IMR-90 (cell line): ENCODE measurements around the gene DYNLRB1. TPM values are rescaled to one million over a fixed set of nuclear protein-coding genes. Genes with fewer than 3 reads are reported as not detected.
A peak's percentile ranks its signal among the peaks of the same experiment; 100 is the strongest.

Experiments used
- ATAC-seq: fragments of 200-7000 bp; cut with Tn5 transposase; 2 replicates; pipeline ENCODE4 v1.9.1; 2020; ENCODE audit warnings: low read depth, mild to moderate bottlenecking, moderate library complexity
- BruUV-seq: library from RNA; stranded (reverse); fragments of 400-500 nt; replicated peaks from 2 replicates; lab custom pipeline; 2021; lab: Mats Ljungman, UMichigan
- CTCF ChIA-PET: fragments of 300-600 bp; formaldehyde crosslinking; extraction: SDS; loops from one replicate; lab custom pipeline; 2021; ENCODE audit warnings: antibody characterized with exemption; lab: Yijun Ruan, JAX
- POLR2A ChIA-PET: fragments of 300-600 bp; sonication (Branson Sonifier 250); formaldehyde crosslinking; loops from one replicate; lab custom pipeline; 2022; ENCODE audit warnings: antibody characterized with exemption; ENCODE audit not compliant: unreplicated experiment; lab: Charles Lee
- DNase-seq: peaks from one replicate; pipeline ENCODE4 v3.0.0; 2013
- H2AFZ ChIP-seq: replicated peaks from 2 replicates; pipeline ENCODE3; 2013; ENCODE audit warnings: low read length, mild to moderate bottlenecking; ENCODE audit not compliant: poor library complexity
- H2AK5ac ChIP-seq: 2 replicates; pipeline ENCODE4 v1.6.1; 2013; ENCODE audit warnings: low read depth, low read length, inconsistent platforms
- H2AK9ac ChIP-seq: replicated peaks from 2 replicates; pipeline ENCODE3; 2013; ENCODE audit warnings: mild to moderate bottlenecking, low read depth, low read length, moderate library complexity; ENCODE audit not compliant: poor library complexity
- H2BK120ac ChIP-seq: 2 replicates; pipeline ENCODE4 v1.6.1; 2013; ENCODE audit warnings: low read depth, low read length, inconsistent platforms
- H2BK15ac ChIP-seq: 3 replicates; pipeline ENCODE4 v1.6.1; 2013; ENCODE audit warnings: low read depth, low read length, inconsistent platforms
- H2BK20ac ChIP-seq: 2 replicates; pipeline ENCODE4 v1.6.1; 2013; ENCODE audit warnings: low read depth, mild to moderate bottlenecking, inconsistent platforms, low read length, moderate library complexity
- H2BK5ac ChIP-seq: 2 replicates; pipeline ENCODE4 v1.6.1; 2013; ENCODE audit warnings: mild to moderate bottlenecking, low read depth, low read length, inconsistent platforms; ENCODE audit not compliant: poor library complexity, severe bottlenecking
- H3K14ac ChIP-seq: replicated peaks from 2 replicates; pipeline ENCODE4 v1.6.1; 2013; ENCODE audit warnings: low read depth, low read length, inconsistent platforms
- H3K18ac ChIP-seq: 2 replicates; pipeline ENCODE4 v1.6.1; 2013; ENCODE audit warnings: low read depth, low read length, control low read depth
- H3K23ac ChIP-seq: 2 replicates; pipeline ENCODE4 v1.6.1; 2013; ENCODE audit warnings: low read depth, low read length, inconsistent platforms
- H3K27ac ChIP-seq: 2 replicates; pipeline ENCODE4 v1.5.1; 2013; ENCODE audit warnings: mild to moderate bottlenecking, control low read depth, low read length; ENCODE audit not compliant: insufficient read depth
- H3K27me3 ChIP-seq: 2 replicates; pipeline ENCODE4 v1.6.1; 2013; ENCODE audit warnings: low read length; ENCODE audit not compliant: control insufficient read depth, insufficient read depth
- H3K36me3 ChIP-seq: 2 replicates; pipeline ENCODE4 v1.6.1; 2013; ENCODE audit warnings: low read length, mixed read lengths; ENCODE audit not compliant: control insufficient read depth, insufficient read depth
- H3K4ac ChIP-seq: 2 replicates; pipeline ENCODE4 v1.6.1; 2013; ENCODE audit warnings: low read depth, low read length, inconsistent platforms
- H3K4me1 ChIP-seq: 2 replicates; pipeline ENCODE4 v1.6.1; 2013; ENCODE audit warnings: low read length, mixed read lengths; ENCODE audit not compliant: control insufficient read depth, insufficient read depth
- H3K4me2 ChIP-seq: 2 replicates; pipeline ENCODE4 v1.6.1; 2013; ENCODE audit warnings: low read depth, mild to moderate bottlenecking, control low read depth, low read length, moderate library complexity
- H3K4me3 ChIP-seq: 2 replicates; pipeline ENCODE4 v1.5.1; 2013; ENCODE audit warnings: low read depth, mild to moderate bottlenecking, control low read depth, low read length, moderate library complexity; ENCODE audit not compliant: insufficient read depth
- H3K56ac ChIP-seq: 2 replicates; pipeline ENCODE4 v1.6.1; 2013; ENCODE audit warnings: low read length, inconsistent platforms; ENCODE audit not compliant: insufficient read depth; ENCODE audit errors: extremely low read depth
- H3K79me1 ChIP-seq, 2 experiments: 2 replicates each; pipeline ENCODE4 v1.6.1; 2013; ENCODE audit warnings: low read length in 2 of 2, inconsistent platforms in 1 of 2, low read depth in 1 of 2
- H3K9ac ChIP-seq: 2 replicates; pipeline ENCODE4 v1.6.1; 2013; ENCODE audit warnings: low read depth, low read length, control low read depth
- H3K9me1 ChIP-seq: 2 replicates; pipeline ENCODE4 v1.6.1; 2013; ENCODE audit warnings: low read length, inconsistent platforms; ENCODE audit not compliant: insufficient read depth
- H3K9me3 ChIP-seq: 2 replicates; pipeline ENCODE4 v1.6.1; 2013; ENCODE audit warnings: low read length; ENCODE audit not compliant: control insufficient read depth, insufficient read depth
- H4K20me1 ChIP-seq: 2 replicates; pipeline ENCODE4 v1.6.1; 2013; ENCODE audit warnings: low read length, inconsistent platforms; ENCODE audit not compliant: insufficient read depth
- H4K5ac ChIP-seq: 2 replicates; pipeline ENCODE4 v1.6.1; 2013; ENCODE audit warnings: mild to moderate bottlenecking, low read depth, low read length, control low read depth
- H4K8ac ChIP-seq, 2 experiments: 2 replicates each; pipeline ENCODE4 v1.6.1; 2013; ENCODE audit warnings: low read depth in 2 of 2, low read length in 2 of 2, control low read depth in 1 of 2, inconsistent platforms in 1 of 2
- H4K91ac ChIP-seq: 2 replicates; pipeline ENCODE4 v1.6.1; 2013; ENCODE audit warnings: low read depth, low read length, inconsistent platforms; ENCODE audit not compliant: insufficient read depth
- RAD21 ChIP-seq: IDR thresholded peaks from 2 replicates; pipeline ENCODE4 v1.6.1; 2012; ENCODE audit warnings: low read length, improper control_type of control experiment
- SMC3 ChIP-seq: fragments of 150-350 bp; IDR thresholded peaks from 2 replicates; pipeline ENCODE4 v1.6.1; 2016; ENCODE audit warnings: low read depth, mild to moderate bottlenecking, antibody characterized with exemption, low read length, moderate library complexity
- WGBS, 2 experiments: methylation state at CpG; one replicate each; pipeline versions ENCODE4 v1.1.5 to v1.1.7; 2013; ENCODE audit warnings: missing lambda C conversion rate in 2 of 2; ENCODE audit not compliant: insufficient read length in 1 of 2; ENCODE audit errors: extremely low coverage in 2 of 2; 5-methylcytosine and 5-hydroxymethylcytosine counted together
- dilution Hi-C: fragments of 300-500 bp; cut with HindIII; formaldehyde crosslinking; loops from one replicate; pipeline ENCODE4 v1.14.3; 2018; ENCODE audit warnings: low sequenced_read_pairs; ENCODE audit not compliant: unreplicated experiment
- in situ Hi-C: fragments of 300-500 bp; cut with MboI; formaldehyde crosslinking; loops from 3 replicates; pipeline ENCODE4 v1.14.3; 2019; ENCODE audit warnings: low sequenced_read_pairs, inconsistent platforms, mixed read lengths
- intact Hi-C: fragments of 100-400 bp; cut with micrococcal nuclease; formaldehyde crosslinking; loops from 2 replicates; pipeline ENCODE4 v1.10.0; 2022
- polyA plus RNA-seq, 3 experiments: library from polyadenylated mRNA; depleted of rRNA; stranded (reverse); fragments of >200 nt; gene quantifications; 2 replicates each; pipeline ENCODE4 v1.2.3, GENCODE V29; 2012; ENCODE audit warnings: low replicate concordance in 1 of 3
- total RNA-seq: library from RNA; depleted of rRNA; stranded (reverse); fragments of >200 nt; gene quantifications from 2 replicates; pipeline ENCODE4 v1.2.3, GENCODE V29; 2012
- TF ChIP-seq, protein P1 (sequence below): conservative IDR thresholded peaks from 2 replicates; pipeline ENCODE4 v1.5.1; 2012; ENCODE audit warnings: mild to moderate bottlenecking, low read depth, low read length, improper control_type of control experiment
- TF ChIP-seq, protein P2 (sequence below): fragments of 150-350 bp; IDR thresholded peaks from 2 replicates; pipeline ENCODE4 v1.6.1; 2016; ENCODE audit warnings: low read depth, mild to moderate bottlenecking, low read length, moderate library complexity, borderline replicate concordance

Gene DYNLRB1
- total and polyA plus RNA-seq, 2 of the 4 experiments (the other 2 are of a cell fraction) = 82.4 to 380 TPM

DNA sequence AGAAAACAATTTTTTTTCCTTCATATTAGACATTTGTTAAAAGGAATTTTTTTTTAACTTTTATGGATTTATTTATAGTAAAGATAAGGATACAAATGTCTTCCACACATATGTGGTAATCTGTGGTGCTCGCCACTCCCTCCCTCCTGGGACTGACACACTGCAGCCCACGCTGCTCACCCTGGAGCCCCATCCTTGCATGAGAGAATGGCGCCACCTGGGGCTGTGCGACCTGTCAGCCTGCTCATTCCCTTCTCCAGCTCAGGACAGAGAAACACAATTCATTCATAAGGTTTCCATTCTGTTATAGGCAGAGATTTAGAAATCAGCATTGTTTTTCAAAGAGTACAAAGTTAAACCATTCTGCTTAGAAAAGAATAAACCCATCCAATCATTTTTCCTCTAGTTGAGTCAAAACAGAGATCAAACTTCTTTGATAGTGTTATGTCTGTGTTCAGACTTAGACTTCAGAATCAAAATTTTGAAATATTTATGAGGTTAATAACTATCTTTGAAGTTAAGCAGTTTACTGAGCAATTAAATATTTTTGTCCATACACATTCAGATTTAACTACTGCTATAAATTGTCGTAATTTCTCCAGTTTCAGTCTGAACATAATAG lies 42.8 kb upstream of the DYNLRB1 start:
- H4K5ac ChIP-seq = no peak overlapping the region
- no peak overlapping the region for H3K4me2 ChIP-seq
- no peak overlapping the region for H2BK5ac ChIP-seq
- H3K9ac ChIP-seq = no peak overlapping the region
- in situ Hi-C loops (loop anchor here (10.0 kb wide), 1 partner anchor 159 kb away; no protein-coding TSS in a partner anchor), dilution Hi-C loops (no loop called here), intact Hi-C loops (loop anchor here (5.0 to 10.0 kb wide), 2 partner anchors 51 to 279 kb away; no protein-coding TSS in a partner anchor)
- H2BK20ac ChIP-seq = no peak overlapping the region
- H3K4me3 ChIP-seq = no peak overlapping the region
- TF ChIP-seq SMC3 (peak; percentile 42), RAD21 (peak; percentile 51; the same call in 1 of the 2 replicates)
- TF ChIP-seq, protein P1, sequence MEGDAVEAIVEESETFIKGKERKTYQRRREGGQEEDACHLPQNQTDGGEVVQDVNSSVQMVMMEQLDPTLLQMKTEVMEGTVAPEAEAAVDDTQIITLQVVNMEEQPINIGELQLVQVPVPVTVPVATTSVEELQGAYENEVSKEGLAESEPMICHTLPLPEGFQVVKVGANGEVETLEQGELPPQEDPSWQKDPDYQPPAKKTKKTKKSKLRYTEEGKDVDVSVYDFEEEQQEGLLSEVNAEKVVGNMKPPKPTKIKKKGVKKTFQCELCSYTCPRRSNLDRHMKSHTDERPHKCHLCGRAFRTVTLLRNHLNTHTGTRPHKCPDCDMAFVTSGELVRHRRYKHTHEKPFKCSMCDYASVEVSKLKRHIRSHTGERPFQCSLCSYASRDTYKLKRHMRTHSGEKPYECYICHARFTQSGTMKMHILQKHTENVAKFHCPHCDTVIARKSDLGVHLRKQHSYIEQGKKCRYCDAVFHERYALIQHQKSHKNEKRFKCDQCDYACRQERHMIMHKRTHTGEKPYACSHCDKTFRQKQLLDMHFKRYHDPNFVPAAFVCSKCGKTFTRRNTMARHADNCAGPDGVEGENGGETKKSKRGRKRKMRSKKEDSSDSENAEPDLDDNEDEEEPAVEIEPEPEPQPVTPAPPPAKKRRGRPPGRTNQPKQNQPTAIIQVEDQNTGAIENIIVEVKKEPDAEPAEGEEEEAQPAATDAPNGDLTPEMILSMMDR = peak; percentile 46
- TF ChIP-seq, protein P2, sequence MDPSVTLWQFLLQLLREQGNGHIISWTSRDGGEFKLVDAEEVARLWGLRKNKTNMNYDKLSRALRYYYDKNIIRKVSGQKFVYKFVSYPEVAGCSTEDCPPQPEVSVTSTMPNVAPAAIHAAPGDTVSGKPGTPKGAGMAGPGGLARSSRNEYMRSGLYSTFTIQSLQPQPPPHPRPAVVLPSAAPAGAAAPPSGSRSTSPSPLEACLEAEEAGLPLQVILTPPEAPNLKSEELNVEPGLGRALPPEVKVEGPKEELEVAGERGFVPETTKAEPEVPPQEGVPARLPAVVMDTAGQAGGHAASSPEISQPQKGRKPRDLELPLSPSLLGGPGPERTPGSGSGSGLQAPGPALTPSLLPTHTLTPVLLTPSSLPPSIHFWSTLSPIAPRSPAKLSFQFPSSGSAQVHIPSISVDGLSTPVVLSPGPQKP = no peak
- no peaks in the 10 kb centered on the region; the same call in 1 of the 2 replicates for H3K9me1 ChIP-seq
- peaks cover 11% of the 10 kb centered on the region for H3K36me3 ChIP-seq
- H3K4ac ChIP-seq = no peak overlapping the region
- CTCF ChIA-PET = interaction anchor here (1.0 to 2.7 kb wide), 2 partner anchors 12 to 161 kb away, joined by 4 to 15 read pairs; no protein-coding TSS in a partner anchor
- H4K8ac ChIP-seq = no peak overlapping the region
- no peak overlapping the region for H2AFZ ChIP-seq
- POLR2A ChIA-PET = no interaction called here
- H4K91ac ChIP-seq = no peak overlapping the region
- H3K18ac ChIP-seq = no peak overlapping the region
- H3K23ac ChIP-seq = no peak overlapping the region
- H3K27ac ChIP-seq = no peak overlapping the region
- H2BK15ac ChIP-seq = no peak overlapping the region
- BruUV-seq = no TSS peak
- H3K9me3 ChIP-seq = no peaks in the 10 kb centered on the region
- H3K14ac ChIP-seq = no peak overlapping the region
- H4K20me1 ChIP-seq = peaks cover 17% of the 10 kb centered on the region
- peaks cover 2% of the 10 kb centered on the region; the same call in 1 of the 2 replicates for H3K4me1 ChIP-seq
- ATAC-seq (peak; percentile 60), DNase-seq (peak; percentile 66)
- no peak overlapping the region for H2AK9ac ChIP-seq
- H2AK5ac ChIP-seq = no peak overlapping the region
- H3K56ac ChIP-seq = no peak overlapping the region
- WGBS, 2 experiments = no CpG with 5 or more reads among the region's 5 CpGs
- peaks cover 22 to 46% of the 10 kb centered on the region in 2 experiments for H3K79me1 ChIP-seq
- H2BK120ac ChIP-seq = no peak overlapping the region
- no peaks in the 10 kb centered on the region for H3K27me3 ChIP-seq
